H1 (cell line): ENCODE data around the gene SVEP1.

ENCODE experiments used
- ATF2 ChIP-seq: IDR thresholded peaks from 2 replicates; pipeline ENCODE4 v1.6.1; 2012; ENCODE audit warnings: low read length, inconsistent platforms
- CEBPB ChIP-seq: IDR thresholded peaks from 2 replicates; pipeline ENCODE4 v1.6.1; 2012; ENCODE audit warnings: low read depth, low read length
- CTCF ChIP-seq, 3 experiments: IDR thresholded peaks; 1 replicate in 2 of 3; 2 replicates in 1 of 3; pipeline versions ENCODE4 v1.5.1 to v1.6.1; 2011; ENCODE audit warnings: low read length in 3 of 3, mild to moderate bottlenecking in 3 of 3, inconsistent platforms in 2 of 3, low read depth in 1 of 3, moderate library complexity in 1 of 3; ENCODE audit not compliant: insufficient read depth in 1 of 3; ENCODE audit errors: control extremely low read depth in 1 of 3
- POLR2A ChIP-seq, 2 experiments: IDR thresholded peaks; 1 replicate in 1 of 2; 2 replicates in 1 of 2; pipeline ENCODE4 v1.6.1; 2011; ENCODE audit warnings: low read depth in 2 of 2, low read length in 2 of 2, mild to moderate bottlenecking in 2 of 2; ENCODE audit errors: control extremely low read depth in 1 of 2
- POLR2AphosphoS5 ChIP-seq: IDR thresholded peaks from 2 replicates; pipeline ENCODE4 v1.6.1; 2011; ENCODE audit warnings: low read depth, low read length
- SIN3A ChIP-seq, 2 experiments: IDR thresholded peaks in 1 of 2; conservative IDR thresholded peaks in 1 of 2; 2 replicates each; pipeline ENCODE4 v1.6.1; 2011 to 2012; ENCODE audit warnings: low read length in 2 of 2, improper control_type of control experiment in 1 of 2, low read depth in 1 of 2, mild to moderate bottlenecking in 1 of 2
- SP2 ChIP-seq: IDR thresholded peaks from 2 replicates; pipeline ENCODE4 v1.6.1; 2012; ENCODE audit warnings: mild to moderate bottlenecking, low read length, inconsistent platforms
- SRF ChIP-seq: IDR thresholded peaks from 2 replicates; pipeline ENCODE4 v1.6.1; 2011; ENCODE audit warnings: mild to moderate bottlenecking, low read depth, low read length, moderate library complexity
- TAF1 ChIP-seq: IDR thresholded peaks from 2 replicates; pipeline ENCODE4 v1.6.1; 2011; ENCODE audit warnings: mild to moderate bottlenecking, low read depth, low read length
- TEAD4 ChIP-seq: IDR thresholded peaks from 2 replicates; pipeline ENCODE4 v1.6.1; 2012; ENCODE audit warnings: low read depth, low read length, inconsistent platforms, mixed read lengths
- TF ChIP-seq, protein P1 (sequence below): IDR thresholded peaks from 2 replicates; pipeline ENCODE4 v1.6.1; 2011; ENCODE audit warnings: low read length, improper control_type of control experiment

DNA sequence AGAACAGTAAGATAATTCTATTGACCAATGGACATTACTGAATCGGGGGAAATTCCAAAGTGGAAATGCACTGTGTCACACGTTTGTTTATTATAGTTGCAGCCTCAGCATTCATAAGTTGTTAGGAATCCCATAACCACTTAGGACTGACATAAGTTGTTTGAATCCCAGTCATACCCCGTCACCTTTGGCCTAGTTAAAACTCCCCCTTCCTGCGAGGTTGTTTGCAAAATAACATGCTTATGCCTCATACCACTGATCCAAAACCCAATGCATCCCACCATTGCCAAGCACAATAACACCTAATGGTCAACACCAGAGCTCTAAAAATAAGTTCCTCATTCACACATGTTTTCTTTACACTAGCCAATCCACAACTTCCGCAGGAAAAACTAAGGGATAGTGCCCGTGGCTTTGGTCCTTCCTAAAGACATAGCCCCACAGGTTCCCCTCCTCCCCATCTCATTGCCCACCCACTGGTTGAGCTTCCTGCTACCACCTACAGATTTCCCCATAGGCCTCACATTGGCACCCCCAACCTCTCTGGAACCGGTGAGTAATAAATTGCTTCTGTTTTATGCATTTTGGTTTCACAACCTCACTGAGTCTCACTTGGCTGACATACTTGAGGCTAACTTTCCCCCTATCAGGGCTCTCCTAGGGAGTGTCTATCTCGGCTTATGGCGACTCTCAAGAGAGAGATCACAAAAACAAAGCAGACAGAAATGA lies 46.7 kb upstream of the SVEP1 start:
- TF ChIP-seq POLR2A (IDR thresholded peaks at IDR 0.05; ENCODE audit: control extremely low read depth in 1 of 2, low read depth in 2 of 2, low read length in 2 of 2) = no peak
- TF ChIP-seq TEAD4 = no peak
- TF ChIP-seq, protein P1, sequence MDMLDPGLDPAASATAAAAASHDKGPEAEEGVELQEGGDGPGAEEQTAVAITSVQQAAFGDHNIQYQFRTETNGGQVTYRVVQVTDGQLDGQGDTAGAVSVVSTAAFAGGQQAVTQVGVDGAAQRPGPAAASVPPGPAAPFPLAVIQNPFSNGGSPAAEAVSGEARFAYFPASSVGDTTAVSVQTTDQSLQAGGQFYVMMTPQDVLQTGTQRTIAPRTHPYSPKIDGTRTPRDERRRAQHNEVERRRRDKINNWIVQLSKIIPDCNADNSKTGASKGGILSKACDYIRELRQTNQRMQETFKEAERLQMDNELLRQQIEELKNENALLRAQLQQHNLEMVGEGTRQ = no peak
- no peak for TF ChIP-seq SIN3A (conservative IDR thresholded peaks at IDR 0.05 in 1 of 2, IDR thresholded peaks at IDR 0.05 in 1 of 2; ENCODE audit: low read depth in 1 of 2, low read length in 2 of 2)
- TF ChIP-seq CEBPB = no peak
- no peak for TF ChIP-seq TAF1
- no peak for TF ChIP-seq SP2
- no peak for TF ChIP-seq SRF
- TF ChIP-seq CTCF (IDR thresholded peaks at IDR 0.05; ENCODE audit: control extremely low read depth in 1 of 3, insufficient read depth in 1 of 3, low read depth in 1 of 3, low read length in 3 of 3) = no peak
- TF ChIP-seq ATF2 = no peak
- TF ChIP-seq POLR2AphosphoS5 = no peak
